HG03103 (cell line): Measurements from ENCODE around the gene ERICH6.

Experiments used
- ATAC-seq: cut with Tn5 transposase; IDR thresholded peaks from one replicate; pipeline ENCODE4 v1.9.1; 2021; ENCODE audit warnings: low read depth; ENCODE audit not compliant: unreplicated experiment

ERICH6 gene

DNA sequence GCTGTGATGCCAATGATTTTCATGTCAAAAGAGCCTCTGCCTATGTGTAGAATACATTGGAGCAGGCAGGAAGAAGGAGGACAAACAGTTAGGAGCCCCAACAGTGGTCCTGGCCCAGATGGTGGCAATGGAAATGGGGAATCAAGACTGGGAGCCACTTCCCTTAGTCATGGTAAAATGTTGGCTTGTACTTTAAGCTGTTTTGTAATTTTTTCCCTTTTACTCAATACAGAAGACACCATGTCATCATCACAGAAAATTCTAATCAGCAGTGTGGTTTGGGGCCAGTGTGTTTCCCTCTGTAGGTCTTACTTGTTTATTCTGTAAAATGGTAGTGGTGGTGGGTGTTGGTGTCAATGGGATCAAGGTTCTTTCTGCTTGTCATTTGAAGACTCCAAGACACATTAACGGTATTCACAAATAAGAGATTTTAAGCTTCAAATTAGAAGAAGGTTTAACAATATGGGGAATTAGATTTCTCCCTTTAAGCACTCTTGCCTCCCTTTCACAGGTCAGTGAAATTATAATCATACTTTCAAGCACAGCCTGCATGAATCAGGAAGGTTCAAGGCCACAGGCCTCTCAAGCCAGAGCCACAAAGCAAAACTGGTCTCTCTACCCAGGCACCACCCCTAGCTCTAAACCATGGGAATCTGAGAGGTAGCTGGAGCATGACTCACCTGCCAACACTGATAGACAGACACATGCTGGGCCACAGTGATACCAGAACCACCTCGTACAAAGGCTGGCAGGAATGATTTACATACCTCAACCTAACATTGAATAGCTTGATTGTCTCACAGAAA lies 34.4 kb upstream of the ERICH6 start:
- ATAC-seq: no peak

DNA sequence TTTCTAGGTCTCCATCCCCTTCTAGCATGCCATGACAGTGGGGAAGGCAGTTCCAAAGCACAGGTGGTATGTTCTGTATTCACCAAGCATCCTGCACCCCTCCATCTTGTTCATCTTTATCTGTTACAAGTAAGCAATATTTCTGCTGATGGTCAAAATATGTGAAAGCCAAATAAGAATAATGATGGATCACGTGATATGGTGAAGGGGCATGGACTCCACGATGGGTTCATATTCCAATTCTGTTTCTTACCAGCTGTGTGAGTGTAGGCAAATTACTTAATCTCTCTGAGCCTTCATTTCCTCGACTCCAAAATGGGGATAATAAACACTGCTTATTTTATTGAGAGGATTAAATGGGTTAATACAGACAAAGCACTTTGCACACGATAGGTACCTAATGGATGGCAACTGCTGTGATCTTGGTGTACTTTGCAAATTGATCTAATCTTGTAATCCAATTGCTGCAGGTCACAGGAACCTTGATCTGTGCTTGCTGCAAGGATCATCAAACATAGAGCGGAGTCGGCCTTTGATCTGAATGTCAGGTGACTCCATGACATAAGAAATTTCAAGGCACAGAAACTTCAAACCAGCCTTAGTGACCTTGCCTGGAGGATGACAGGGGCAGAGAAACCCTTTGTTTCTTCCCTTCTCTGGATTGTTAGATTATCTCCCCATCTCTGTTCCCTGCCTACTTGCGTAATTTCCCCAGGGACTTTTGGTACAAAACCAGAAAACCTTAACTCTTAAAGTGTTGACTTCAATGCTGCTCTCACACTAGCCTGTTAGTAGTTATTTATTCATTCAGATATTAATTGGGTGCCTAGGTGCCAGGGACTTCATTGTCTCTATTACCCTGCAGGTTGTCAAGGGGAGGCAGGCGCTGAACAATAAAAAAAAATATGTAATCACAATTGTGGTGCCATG lies 33.4 kb upstream of the ERICH6 start:
- no peak for ATAC-seq

DNA sequence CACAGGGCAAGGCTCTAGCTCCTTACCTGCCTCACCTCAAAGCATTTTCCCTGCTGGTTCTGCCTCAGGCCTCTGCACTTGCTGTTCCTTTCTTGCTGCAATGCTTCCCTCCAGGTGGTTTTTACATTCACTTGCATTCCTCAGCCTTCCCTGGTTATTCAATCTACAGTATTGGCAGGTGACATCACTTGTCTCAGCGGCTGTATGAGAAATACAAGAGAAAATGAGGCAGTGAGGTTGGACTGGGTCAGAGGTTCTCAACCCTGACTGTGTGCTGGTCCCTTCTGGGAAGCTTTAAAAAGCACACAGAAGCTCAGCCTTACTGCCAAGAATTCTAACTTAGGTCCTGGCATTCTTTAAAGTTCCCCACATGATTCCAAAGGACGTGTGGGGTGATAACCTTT lies 32.6 kb upstream of the ERICH6 start:
- no peak for ATAC-seq

DNA sequence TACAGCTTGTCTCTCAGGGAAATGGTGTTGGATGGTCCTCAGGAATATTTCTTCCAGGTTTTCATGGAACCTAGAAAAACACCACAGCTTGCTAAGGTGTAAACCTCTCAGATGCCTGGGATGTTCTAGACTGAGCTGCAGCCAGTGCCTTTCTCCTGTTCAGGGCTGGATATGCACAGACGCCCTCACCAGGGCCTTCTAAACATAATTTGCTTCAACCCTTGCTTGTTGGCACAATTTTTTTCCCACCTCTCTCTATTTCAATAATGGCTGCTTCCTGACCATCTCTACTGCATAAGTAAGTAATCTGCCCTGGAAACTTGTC lies 31.0 kb upstream of the ERICH6 start:
- ATAC-seq: no peak

DNA sequence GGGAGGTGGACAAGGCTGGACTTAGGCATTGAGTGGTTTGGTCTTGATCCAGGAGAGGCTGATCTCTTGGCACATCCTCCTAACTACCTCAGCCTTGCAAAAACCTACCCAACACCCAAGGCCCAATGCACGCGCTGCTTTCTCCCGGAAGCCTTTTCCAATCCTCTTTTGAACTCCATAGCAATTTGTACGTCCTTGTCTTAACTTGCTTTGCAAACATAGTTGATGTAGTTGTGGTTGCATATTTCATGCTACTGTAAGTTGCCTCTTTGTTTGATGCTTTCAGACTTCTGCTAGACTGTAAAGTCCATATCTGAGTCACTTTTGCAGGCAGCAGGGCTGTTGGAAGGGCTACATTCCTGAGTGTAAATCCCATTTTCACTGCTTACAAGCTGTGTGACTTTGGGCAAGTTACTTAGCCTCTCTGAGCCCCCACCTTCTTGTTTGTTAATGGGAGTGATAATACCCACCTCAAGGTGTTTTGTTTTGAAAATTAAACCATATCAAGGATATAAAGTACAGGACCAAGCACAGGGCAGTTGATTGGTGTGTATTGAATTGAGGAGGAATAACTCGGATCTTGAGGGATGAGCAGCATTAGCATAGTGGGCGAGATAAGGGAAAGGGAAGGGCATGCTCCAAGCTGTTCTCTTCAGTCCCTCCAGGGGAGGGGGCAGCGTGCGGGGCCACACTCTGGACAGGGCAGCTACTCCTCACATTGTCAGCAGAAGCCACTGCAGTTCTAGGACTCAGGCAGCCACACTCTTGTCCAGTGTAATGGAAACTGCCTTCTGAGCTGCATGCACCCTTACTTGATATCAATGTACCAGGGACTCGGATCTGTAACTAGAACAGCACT lies 30.4 kb upstream of the ERICH6 start:
- no peak for ATAC-seq

DNA sequence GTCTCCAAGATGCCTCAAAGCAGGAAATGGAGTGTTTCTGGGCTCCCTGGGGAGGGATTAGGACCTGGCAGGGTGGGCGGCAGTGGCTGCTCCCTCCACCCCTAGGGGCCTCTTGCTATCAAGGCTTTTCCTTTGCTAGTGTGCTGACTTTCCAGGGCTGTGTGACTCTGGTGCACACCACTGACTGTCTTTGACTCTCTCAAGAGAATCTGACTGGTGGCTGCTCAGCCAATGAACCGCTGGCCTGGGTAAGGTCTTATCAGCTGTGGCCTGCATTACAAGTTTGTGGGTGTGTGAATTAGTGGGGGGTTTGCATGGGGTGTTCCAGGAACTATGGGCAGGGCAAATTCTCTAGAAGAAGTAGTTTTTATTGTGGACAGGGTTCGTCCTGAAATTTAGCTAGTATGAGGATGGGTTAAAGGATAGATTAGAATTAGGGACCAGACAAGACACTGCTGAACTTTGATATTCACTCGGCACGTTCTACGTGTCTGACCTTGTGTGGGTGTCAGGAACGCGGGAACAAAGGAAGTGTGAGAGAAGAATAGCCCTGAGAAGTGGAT lies 29.7 kb upstream of the ERICH6 start:
- ATAC-seq: no peak

DNA sequence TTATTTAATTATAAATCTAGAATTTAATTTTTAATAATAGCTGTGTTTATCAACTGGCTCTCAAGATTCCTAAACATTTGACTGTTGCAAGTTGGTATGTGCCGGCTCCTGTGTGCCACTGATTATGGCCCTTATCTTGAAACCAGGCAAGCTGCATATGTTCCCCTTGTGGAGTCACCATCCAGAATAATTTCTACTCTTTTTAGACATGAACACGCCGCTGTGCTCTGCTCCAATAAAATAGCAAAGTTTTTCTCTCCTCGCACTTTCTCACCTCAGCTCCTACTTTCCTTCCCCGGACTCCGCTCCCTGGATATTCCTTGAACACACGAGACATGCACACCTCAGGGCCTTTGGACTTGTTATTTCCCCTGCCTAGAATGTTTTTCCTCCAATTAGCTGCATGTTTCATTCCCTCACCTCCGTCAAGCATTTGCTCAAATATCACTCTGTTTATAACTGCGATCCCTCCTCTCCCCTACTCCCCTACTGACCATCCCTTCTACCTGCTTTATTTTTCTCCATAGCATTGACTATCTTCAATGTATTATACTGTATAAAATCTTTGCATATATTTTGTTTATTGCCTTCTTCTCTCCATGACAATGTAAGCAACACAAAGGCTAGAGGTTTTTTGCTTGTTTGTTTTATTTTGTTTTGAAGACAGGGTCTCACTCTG lies 26.1 kb upstream of the ERICH6 start:
- ATAC-seq: no peak

DNA sequence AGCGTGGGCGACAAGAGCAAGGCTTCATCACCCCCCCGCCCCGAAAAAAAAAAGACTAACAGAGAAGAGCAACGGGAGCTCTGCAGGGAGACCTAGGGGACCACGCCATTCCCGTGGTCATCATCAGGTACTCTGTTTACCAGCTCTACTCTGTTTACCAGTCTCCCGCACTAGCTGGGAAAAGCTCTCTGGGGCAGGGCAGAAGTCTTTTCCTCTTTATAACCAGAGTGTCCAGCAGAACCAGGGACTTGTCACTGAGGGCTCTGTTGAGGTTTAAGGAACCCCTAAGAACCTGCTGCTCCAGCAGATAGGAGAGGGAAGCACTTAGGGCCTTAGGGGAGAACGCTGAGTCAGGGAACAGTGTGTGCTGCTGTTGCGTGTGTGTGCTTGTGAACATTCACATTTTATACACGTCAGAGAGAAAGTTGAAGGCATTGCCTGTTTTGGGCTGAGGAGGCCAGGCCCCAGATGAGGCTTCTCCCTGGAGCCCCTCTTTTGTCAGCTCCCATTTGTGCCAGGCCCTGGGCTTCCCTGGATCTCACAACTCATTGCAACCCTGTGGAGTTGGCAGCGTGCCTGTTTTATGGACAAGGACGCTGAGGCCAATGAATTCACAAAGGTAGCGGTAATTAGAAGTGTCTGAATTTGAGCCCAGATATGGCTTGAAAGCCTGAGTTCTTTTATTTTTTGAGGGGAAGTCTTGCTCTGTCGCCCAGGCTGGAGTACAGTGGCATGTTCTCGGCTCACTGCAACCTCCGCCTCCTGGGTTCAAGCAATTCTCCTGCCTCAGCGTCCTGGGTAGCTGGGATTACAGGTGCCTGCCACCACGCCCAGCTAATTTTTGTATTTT lies 24.2 kb upstream of the ERICH6 start:
- ATAC-seq: no peak

DNA sequence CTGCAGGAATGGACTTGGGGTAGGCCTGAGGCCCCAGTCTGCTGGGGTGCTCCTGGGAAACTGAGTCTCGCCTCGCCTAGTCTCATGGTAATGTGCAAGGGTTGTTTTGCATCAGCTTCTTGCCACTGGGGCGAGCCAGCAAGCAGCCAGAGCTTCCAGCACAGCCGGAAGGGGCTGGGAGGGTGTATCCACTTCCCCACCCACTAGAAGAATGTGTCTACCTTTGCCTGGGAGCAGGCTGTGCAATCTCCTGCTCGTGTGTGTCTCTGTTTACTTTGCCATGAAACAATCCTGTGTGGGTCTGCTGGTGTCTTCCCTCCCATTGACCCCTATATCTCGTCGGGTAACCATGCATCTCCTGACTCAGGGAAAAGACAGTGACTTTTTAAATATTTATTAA lies 21.8 kb upstream of the ERICH6 start:
- ATAC-seq: no peak

DNA sequence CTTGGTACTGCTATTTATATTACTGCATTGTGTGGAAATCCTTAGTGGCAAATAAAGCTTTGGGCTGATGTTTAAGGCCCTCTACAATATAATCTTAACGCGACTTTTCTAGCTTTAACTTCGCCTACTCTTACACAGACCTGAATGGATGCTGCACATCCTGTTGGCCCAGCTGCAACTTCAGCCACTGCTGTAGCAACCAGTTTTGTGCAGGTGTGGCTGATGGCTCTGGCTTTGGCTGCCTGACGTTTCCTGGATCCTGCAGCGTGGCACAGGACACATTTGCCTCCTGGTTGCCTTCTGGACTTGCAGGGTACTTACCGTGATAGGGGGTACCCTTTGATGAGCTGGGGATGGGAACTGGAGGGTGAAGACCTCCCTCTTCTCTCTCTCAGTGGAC lies 20.2 kb upstream of the ERICH6 start:
- ATAC-seq: no peak

DNA sequence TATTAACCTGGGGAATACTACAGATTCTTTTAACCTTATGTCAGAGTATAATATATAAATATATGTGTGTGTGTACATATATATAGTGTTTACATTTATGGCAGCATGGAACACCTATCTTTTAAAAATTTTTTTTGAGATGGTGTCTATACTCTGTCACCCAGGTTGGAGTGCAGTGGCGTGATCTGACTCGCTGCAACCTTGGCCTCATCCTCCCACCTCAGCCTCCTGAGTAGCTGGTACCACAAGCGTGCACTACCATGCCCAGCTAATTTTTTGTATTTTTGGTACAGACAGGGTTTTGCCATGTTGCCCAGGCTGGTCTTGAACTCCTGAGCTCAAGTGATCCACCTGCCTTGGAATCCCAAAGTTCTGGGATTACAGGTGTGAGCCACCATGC lies 18.5 kb upstream of the ERICH6 start:
- ATAC-seq: no peak

DNA sequence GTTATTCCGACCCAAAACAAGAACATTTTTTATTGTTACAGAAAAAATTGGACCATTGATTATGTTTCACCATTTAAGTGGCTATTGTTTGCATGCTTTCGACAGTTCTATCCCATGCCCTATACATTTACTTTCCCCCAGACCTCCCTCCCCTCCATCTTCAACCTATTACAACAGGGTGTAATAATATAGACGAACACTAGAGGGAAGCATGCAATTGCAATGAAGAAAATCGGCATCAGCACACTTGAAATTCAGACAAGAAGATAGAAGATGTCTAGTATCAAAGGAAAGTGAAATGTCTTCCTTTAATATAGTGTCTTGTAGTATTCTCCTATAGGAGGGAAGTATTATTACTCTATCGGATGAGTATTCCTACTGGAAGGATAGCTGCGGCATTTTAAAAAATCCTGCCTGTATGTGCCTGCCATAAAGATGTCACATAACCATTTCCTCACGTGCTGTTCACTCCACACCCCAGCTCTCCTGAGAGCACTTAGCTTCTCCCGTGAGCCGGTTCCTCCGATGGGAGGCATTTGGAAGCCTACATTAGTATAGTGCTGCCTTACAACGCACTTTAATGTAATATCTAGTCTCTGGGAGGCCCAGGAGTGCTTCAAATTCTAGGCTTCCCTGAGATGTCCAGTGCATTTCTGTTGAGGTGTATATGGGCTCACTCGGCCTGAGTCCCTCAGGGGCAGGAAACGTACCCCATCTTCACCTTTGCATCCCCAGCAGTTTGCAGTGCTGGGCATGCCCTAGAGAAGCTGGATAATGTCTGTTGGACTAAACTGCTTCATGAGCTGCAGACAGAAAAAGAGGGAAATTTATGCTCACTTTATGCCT lies 17.8 kb upstream of the ERICH6 start:
- no peak for ATAC-seq

DNA sequence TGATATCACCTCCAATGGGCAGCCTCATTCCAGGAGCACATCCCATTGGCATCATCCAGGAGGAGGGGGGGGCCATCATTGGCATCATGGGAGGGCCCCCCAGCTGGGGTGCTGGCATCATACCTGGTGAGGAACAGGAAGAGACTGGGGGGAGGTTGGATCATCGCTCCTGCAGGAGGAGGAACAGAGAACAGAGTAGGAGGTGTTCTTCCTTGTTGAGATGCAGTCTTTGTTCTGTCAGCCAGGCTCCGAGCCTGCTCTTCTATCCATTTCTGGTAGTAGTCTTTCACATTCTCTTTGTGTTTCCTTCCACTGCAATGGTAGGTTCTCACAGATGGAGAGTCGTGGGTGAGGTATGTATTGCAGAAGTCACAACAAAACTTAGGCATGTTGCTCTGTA lies 16.7 kb upstream of the ERICH6 start:
- ATAC-seq: no peak

DNA sequence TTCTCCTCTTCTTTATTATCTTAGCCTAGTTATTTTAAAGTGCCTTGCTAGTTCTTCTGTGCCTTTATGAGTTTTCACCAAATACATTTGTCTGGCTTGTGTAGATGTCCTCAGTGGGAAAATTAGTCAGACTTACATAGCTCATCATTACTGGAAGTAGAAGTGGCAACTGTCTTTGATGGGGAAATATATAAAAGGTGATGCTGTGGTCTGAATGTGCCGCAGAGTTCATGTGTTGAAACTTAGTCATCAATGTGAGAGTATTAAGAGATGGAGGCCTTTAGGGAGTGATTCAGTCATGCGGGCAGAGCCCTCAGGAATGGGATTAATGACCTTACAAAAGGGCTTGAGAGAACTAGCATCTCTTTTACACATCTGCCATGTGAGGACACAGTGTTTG lies 6.4 kb upstream of the ERICH6 start:
- no peak for ATAC-seq

DNA sequence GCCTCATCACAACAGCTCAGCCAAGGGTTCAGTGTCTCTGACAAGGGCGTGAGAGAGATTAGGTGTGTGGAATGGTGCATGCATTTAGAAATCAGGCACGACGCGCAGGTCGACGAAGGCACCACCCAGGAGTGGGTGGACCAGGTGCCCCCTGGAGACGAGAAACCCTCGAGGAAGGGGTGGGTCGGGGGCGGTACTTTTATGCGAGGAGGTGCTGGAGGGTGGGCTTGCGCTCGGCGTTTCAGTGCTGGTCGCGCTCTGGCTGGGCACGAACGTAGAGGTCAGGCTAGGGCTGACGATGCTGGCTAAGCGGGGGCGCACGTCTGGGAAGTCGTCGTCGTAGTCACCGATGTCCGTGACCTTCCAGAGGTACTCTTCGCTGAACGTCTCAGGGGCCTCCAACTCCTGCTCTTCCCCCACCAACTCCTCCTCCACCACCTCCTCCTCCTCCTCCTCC lies 393 bp downstream of the ERICH6 start:
- ATAC-seq: peak; percentile 18

DNA sequence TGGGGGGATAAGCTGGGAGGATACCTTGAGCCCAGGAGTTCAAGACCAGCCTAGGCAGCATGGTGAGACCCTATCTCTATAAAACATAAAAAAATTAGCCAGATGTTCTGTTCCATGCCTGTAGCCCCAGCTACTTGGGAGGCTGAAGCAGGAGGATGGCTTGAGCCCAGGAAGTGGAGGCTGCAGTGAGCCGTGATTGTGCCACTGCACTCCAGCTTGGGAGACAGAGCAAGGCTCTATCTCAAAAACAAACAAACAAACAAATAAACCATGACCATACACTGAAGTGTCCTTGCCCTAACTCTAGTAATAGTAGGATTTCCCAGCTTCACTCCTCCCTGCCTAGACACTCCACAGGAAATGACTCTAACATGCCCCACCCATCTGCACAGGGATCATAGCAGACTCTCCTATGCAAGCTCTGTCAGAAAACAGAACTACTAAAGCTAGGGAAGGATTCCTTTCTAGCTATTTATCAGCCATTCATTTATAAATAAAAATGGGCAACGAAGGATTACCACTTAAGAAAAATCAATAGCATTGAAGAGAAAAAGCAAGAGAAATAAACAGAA lies 4.6 kb downstream of the ERICH6 start:
- ATAC-seq: no peak

DNA sequence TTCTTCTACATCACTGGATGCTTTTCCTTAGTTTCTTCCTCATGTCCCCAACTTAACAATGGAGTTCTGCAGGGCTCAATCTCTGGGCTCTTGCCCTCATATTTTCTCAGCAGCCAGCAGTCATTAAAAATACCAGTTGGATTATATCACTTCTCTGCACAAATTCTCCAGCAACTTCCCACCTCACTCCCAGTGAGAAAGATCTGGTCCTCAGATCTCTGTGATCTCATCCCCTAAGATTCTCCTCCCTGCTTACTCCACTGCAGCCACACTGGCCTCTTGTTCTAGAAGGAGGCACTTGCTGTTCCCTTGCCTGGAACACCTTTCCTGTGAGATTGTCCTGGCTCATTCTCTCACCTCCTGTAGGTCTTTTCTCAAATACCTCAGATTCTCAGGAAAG lies 6.1 kb downstream of the ERICH6 start:
- ATAC-seq: no peak
